Tongue (tissue), 2 donors: ENCODE data around the gene SIRT4. TPM values are rescaled to one million over a fixed set of nuclear protein-coding genes. Genes with fewer than 3 reads are reported as not detected.
A peak's percentile ranks its signal among the peaks of the same experiment; 100 is the strongest.

Source experiments
- small RNA-seq: library from RNA; depleted of rRNA; stranded (forward); fragments of <200 nt; gene quantifications from one replicate; pipeline ENCODE3, GENCODE V24; 2014; ENCODE audit warnings: low replicate concordance
- total RNA-seq: library from RNA; depleted of rRNA; stranded (reverse); fragments of >200 nt; gene quantifications from one replicate; pipeline ENCODE4 v1.2.3, GENCODE V29; 2014

The SIRT4 gene
- total RNA-seq, 1 donor from 2014 or later: 5.0 TPM

Small RNA genes within 50 kb of the gene (small RNA-seq; reads per million reads assigned to genes)
- gene RNU4-1: 233 reads per million, percentile 97 among the genes with 10 or more reads in this experiment
- gene RNU4-2: 1,109 reads per million, percentile 99 among the genes with 10 or more reads in this experiment
- gene RNU6-1088P: not detected

Other genes with a start within 250 kb of the SIRT4 start
- 18.7 TPM for gene RAB35, start 185.6 kb upstream of the SIRT4 start, total RNA-seq
- gene GCN1, start 107.6 kb upstream of the SIRT4 start, total RNA-seq: 68.3 TPM
- gene RPLP0, start 101.2 kb upstream of the SIRT4 start, total RNA-seq: 3,440 TPM
- 59.2 TPM for gene PXN, start 36.6 kb upstream of the SIRT4 start, total RNA-seq
- gene RNU4-2, start 10.4 kb upstream of the SIRT4 start, total RNA-seq: under 0.01 TPM
- under 0.01 TPM for gene RNU4-1, start 9.1 kb upstream of the SIRT4 start, total RNA-seq
- not detected for gene PLA2G1B, start 25.5 kb downstream of the SIRT4 start, total RNA-seq
- 0.31 TPM for gene MSI1, start 66.8 kb downstream of the SIRT4 start, total RNA-seq
- 183 TPM for gene COX6A1, start 135.8 kb downstream of the SIRT4 start, total RNA-seq
- 12.0 TPM for gene TRIAP1, start 144.1 kb downstream of the SIRT4 start, total RNA-seq
- 18.5 TPM for gene GATC, start 144.1 kb downstream of the SIRT4 start, total RNA-seq
- gene SRSF9, start 167.4 kb downstream of the SIRT4 start, total RNA-seq: 92.3 TPM
- gene DYNLL1, start 193.8 kb downstream of the SIRT4 start, total RNA-seq: 158 TPM
- 45.9 TPM for gene COQ5, start 226.8 kb downstream of the SIRT4 start, total RNA-seq
- 172 TPM for gene RNF10, start 232.0 kb downstream of the SIRT4 start, total RNA-seq